Mammary epithelial cell (primary cell): ENCODE results near the gene CHIT1.
A peak's percentile ranks its signal among the peaks of the same experiment; 100 is the strongest.

ENCODE experiments used
- CTCF ChIP-seq, 2 donors: IDR thresholded peaks in 1 of 2; conservative IDR thresholded peaks in 1 of 2; 2 replicates each; pipeline ENCODE4 v1.5.1; 2011 to 2012; ENCODE audit warnings: inconsistent platforms in 2 of 2, low read length in 2 of 2, mild to moderate bottlenecking in 2 of 2, control low read depth in 1 of 2, low read depth in 1 of 2; ENCODE audit not compliant: insufficient read depth in 1 of 2; ENCODE audit errors: extremely low read depth in 1 of 2
- EZH2 ChIP-seq: IDR thresholded peaks from 2 replicates; pipeline ENCODE4 v1.6.1; 2012; ENCODE audit warnings: low read length, inconsistent platforms, borderline replicate concordance

GRCh38 chr1:203196371-203196770 lies 33.1 kb downstream of the CHIT1 start:
- TF ChIP-seq CTCF (conservative IDR thresholded peaks at IDR 0.05 in 1 of 2, IDR thresholded peaks at IDR 0.05 in 1 of 2; ENCODE audit: extremely low read depth in 1 of 2, insufficient read depth in 1 of 2, low read depth in 1 of 2, low read length in 2 of 2) (peak in 1 of 2 donors; percentile 3), EZH2 (no peak)
